ENCODE measurements around the gene AGAP5. TPM values are rescaled to one million over a fixed set of nuclear protein-coding genes. Genes with fewer than 3 reads are reported as not detected.

The AGAP5 gene
- total and polyA plus RNA-seq, 2 of the 13 experiments (the other 11 are each of a cell fraction or from before 2014, with no cell fraction given) = 5.3 to 7.9 TPM

DNA sequence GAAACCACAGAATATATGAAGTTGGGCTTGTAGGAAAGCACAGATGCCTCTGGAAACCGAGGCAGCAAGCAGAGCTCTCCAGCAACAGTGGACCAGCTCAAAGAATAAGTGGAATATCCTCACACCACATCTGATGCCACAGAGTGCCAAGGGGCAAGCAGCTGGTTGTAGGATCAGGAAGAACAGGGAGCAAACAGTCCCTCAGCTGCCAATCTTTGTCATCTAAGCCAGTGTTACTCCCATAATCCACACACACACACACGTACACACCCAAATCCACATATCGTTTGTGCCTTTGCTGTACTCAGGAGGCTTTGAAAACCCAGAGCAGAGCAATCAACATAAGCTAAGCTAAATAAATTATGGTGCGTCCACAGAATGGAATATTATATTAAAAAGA lies 25.6 kb upstream of the AGAP5 start:
- POLR2A ChIA-PET = no interaction called here
- WGBS (ENCODE audit: low lambda C conversion rate) = 97% methylated on average over 4 of the region's 4 CpGs
- DNase-seq (ENCODE audit: low spot score) = no peak
- no peak for TF ChIP-seq ZNF230 (CRISPR knock-in tag; IDR thresholded peaks at IDR 0.05)
- TF ChIP-seq NR2F1 (CRISPR knock-in tag; IDR thresholded peaks at IDR 0.05) = no peak
- TF ChIP-seq ZNF337 (CRISPR knock-in tag; IDR thresholded peaks at IDR 0.05; ENCODE audit: borderline replicate concordance, low read depth) = no peak
- TF ChIP-seq DNMT3B (CRISPR knock-in tag; conservative IDR thresholded peaks at IDR 0.05) = no peak
- TF ChIP-seq ARHGAP35 (CRISPR knock-in tag; IDR thresholded peaks at IDR 0.05; ENCODE audit: borderline replicate concordance) = no peak
- TF ChIP-seq GTF3A (CRISPR knock-in tag; conservative IDR thresholded peaks at IDR 0.05) = no peak
- TF ChIP-seq ZNF724P (CRISPR knock-in tag; IDR thresholded peaks at IDR 0.05; ENCODE audit: borderline replicate concordance) = no peak
- TF ChIP-seq, protein P1, sequence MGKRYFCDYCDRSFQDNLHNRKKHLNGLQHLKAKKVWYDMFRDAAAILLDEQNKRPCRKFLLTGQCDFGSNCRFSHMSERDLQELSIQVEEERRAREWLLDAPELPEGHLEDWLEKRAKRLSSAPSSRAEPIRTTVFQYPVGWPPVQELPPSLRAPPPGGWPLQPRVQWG (CRISPR knock-in tag; IDR thresholded peaks at IDR 0.05; ENCODE audit: borderline replicate concordance, low read depth) = no peak
- TF ChIP-seq ZNF468 (CRISPR knock-in tag; IDR thresholded peaks at IDR 0.05) = no peak
- TF ChIP-seq ZSCAN25 (CRISPR knock-in tag; IDR thresholded peaks at IDR 0.05) = no peak
- TF ChIP-seq, protein P2, sequence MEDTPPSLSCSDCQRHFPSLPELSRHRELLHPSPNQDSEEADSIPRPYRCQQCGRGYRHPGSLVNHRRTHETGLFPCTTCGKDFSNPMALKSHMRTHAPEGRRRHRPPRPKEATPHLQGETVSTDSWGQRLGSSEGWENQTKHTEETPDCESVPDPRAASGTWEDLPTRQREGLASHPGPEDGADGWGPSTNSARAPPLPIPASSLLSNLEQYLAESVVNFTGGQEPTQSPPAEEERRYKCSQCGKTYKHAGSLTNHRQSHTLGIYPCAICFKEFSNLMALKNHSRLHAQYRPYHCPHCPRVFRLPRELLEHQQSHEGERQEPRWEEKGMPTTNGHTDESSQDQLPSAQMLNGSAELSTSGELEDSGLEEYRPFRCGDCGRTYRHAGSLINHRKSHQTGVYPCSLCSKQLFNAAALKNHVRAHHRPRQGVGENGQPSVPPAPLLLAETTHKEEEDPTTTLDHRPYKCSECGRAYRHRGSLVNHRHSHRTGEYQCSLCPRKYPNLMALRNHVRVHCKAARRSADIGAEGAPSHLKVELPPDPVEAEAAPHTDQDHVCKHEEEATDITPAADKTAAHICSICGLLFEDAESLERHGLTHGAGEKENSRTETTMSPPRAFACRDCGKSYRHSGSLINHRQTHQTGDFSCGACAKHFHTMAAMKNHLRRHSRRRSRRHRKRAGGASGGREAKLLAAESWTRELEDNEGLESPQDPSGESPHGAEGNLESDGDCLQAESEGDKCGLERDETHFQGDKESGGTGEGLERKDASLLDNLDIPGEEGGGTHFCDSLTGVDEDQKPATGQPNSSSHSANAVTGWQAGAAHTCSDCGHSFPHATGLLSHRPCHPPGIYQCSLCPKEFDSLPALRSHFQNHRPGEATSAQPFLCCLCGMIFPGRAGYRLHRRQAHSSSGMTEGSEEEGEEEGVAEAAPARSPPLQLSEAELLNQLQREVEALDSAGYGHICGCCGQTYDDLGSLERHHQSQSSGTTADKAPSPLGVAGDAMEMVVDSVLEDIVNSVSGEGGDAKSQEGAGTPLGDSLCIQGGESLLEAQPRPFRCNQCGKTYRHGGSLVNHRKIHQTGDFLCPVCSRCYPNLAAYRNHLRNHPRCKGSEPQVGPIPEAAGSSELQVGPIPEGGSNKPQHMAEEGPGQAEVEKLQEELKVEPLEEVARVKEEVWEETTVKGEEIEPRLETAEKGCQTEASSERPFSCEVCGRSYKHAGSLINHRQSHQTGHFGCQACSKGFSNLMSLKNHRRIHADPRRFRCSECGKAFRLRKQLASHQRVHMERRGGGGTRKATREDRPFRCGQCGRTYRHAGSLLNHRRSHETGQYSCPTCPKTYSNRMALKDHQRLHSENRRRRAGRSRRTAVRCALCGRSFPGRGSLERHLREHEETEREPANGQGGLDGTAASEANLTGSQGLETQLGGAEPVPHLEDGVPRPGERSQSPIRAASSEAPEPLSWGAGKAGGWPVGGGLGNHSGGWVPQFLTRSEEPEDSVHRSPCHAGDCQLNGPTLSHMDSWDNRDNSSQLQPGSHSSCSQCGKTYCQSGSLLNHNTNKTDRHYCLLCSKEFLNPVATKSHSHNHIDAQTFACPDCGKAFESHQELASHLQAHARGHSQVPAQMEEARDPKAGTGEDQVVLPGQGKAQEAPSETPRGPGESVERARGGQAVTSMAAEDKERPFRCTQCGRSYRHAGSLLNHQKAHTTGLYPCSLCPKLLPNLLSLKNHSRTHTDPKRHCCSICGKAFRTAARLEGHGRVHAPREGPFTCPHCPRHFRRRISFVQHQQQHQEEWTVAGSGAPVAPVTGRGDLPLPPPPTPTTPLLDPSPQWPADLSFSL (CRISPR knock-in tag; IDR thresholded peaks at IDR 0.05) = no peak
- TF ChIP-seq U2AF2 (IDR thresholded peaks at IDR 0.05; ENCODE audit: low read depth, low read length) = no peak
- no peak for TF ChIP-seq ZNF781 (CRISPR knock-in tag; IDR thresholded peaks at IDR 0.05; ENCODE audit: borderline replicate concordance, not compliant biosample characterization)
- TF ChIP-seq, protein P3, sequence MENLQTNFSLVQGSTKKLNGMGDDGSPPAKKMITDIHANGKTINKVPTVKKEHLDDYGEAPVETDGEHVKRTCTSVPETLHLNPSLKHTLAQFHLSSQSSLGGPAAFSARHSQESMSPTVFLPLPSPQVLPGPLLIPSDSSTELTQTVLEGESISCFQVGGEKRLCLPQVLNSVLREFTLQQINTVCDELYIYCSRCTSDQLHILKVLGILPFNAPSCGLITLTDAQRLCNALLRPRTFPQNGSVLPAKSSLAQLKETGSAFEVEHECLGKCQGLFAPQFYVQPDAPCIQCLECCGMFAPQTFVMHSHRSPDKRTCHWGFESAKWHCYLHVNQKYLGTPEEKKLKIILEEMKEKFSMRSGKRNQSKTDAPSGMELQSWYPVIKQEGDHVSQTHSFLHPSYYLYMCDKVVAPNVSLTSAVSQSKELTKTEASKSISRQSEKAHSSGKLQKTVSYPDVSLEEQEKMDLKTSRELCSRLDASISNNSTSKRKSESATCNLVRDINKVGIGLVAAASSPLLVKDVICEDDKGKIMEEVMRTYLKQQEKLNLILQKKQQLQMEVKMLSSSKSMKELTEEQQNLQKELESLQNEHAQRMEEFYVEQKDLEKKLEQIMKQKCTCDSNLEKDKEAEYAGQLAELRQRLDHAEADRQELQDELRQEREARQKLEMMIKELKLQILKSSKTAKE (CRISPR knock-in tag; IDR thresholded peaks at IDR 0.05; ENCODE audit: borderline replicate concordance) = no peak

More for the DNA sequence above, 25.6 kb upstream of the AGAP5 start:
- no peaks in the 10 kb centered on the region for H3K9me3 ChIP-seq (ENCODE audit: low read length)
- ATAC-seq = no peak
- no peak overlapping the region for H2AFZ ChIP-seq (ENCODE audit: low read length)
- H3K36me3 ChIP-seq (replicated peaks in 1 of 2; ENCODE audit: control insufficient read depth in 1 of 2, insufficient read depth in 2 of 2, low read length in 2 of 2) = peaks cover 6 to 45% of the 10 kb centered on the region in 2 experiments; a peak in 4 of 5 replicates
- CTCF ChIA-PET (ENCODE audit: low intra/inter-chr PET ratio, low total read pairs) = no interaction called here
- no peaks in the 10 kb centered on the region for H3K79me2 ChIP-seq (ENCODE audit: insufficient read depth, low read length)
- H4K20me1 ChIP-seq (ENCODE audit: insufficient read depth, low read length) = no peaks in the 10 kb centered on the region
- no peak for FAIRE-seq
- H3K4me3 ChIP-seq (replicated peaks in 1 of 3; ENCODE audit: insufficient read depth in 1 of 3, low read depth in 2 of 3, low read length in 3 of 3) = no peak overlapping the region
- no peaks in the 10 kb centered on the region for H3K4me1 ChIP-seq (ENCODE audit: insufficient read depth, low read length)
- H3K4me2 ChIP-seq (ENCODE audit: low read depth, low read length) = no peak overlapping the region
- H3K27ac ChIP-seq (ENCODE audit: extremely low read length, insufficient read depth, low read length) = no peak overlapping the region
- H3K27me3 ChIP-seq (ENCODE audit: control insufficient read depth in 1 of 2, insufficient read depth in 2 of 2, low read length in 2 of 2) = no peaks in the 10 kb centered on the region
- intact Hi-C loops (cut with micrococcal nuclease; ENCODE audit: unreplicated experiment) (no loop called here), in situ Hi-C loops (cut with HindIII; ENCODE audit: extremely low pct_ligation_motif_present, low pct_unique_long_range_greater_than_20kb) (no loop called here)
- BruUV-seq (replicated peaks) = no TSS peak
- H3K9ac ChIP-seq (ENCODE audit: insufficient read depth, low read depth, low read length) = no peak overlapping the region

Measured in HepG2 (cell line).